NCI-H2196 treated with DMSO at 0.1 percent for 48 hours (cell line): ENCODE measurements around the gene GRIK4.

Source experiments
- DNase-seq: peaks from one replicate; lab custom pipeline; 2025; ENCODE audit not compliant: unreplicated experiment; lab: John Stamatoyannopoulos, UW

The GRIK4 gene

DNA sequence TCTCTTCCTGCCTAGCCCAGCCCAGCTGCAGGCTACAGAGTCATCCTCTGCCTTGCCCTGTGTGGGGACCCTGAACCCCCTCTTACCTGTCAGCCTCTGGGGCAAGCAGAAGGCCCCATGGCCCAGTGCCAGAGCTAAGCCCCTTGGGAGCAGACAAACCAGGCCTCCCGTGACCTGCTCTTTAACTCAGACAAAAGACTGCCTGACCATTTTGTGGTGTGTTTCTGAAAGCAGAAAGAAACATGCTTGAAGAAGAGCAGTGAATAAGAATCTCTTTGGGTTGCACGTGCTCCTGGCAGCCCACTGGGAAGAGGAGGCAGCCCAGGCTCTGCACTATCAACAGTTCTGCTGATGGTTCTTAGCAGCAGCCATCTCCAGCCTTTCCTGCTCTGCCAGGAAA, 118.6 kb downstream of the GRIK4 start:
- no peak for DNase-seq

DNA sequence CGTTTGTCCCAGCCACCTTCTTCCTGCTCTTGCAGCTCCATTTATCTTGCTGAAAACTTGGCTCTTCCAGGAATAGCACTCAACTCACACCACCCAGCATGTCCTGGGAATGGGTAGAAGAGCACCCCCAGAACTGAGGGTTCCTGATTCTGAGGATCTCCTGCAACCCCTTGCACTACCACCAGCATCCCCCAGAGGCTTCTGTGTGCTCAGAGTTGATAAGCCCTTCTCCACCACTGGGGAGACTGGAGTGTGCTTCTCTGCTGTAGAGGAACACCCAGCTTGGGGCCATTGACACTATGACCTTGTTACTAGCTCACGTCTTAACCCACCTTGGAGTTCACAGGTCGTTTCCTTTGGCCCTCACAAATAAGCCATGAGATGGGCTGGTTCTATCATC, 121.0 kb downstream of the GRIK4 start:
- DNase-seq = no peak

DNA sequence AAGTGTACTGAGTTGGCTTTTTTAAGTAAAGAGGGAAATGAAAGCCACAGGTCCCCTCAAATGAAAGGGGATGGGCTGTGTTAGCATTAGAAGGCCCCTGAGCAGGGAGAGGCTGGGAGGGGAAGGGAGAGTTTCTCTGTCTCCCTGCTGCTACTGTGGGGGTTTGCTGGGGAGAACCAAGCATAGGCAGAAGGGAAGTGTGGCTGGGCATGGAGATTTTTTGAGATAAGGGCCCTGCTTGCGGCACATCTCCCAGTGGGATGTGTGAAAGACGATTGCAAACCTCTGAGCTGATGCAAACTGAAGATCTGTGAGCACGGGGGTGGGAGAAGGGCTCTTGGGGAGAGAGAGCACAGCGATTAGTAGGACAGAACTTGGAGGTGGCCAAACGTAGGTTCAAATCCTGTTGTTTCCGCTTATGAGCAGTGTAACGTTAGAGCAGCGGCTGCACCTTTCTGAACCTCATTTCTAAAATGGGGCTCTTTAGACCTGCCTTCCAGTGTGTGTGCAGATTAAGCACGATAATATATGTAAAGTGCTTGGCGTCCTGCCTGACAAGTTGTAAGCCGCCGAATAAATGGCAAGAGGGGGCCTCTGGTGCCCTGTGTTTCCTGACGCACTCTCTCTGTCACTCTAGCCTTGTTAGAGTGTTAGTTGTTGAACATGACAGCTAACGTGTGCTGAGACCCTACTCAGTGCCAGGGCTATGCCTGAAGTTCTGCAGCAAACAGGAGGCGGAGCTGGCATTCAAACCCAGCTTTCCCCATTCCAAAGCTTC, 122.3 kb downstream of the GRIK4 start:
- no peak for DNase-seq

DNA sequence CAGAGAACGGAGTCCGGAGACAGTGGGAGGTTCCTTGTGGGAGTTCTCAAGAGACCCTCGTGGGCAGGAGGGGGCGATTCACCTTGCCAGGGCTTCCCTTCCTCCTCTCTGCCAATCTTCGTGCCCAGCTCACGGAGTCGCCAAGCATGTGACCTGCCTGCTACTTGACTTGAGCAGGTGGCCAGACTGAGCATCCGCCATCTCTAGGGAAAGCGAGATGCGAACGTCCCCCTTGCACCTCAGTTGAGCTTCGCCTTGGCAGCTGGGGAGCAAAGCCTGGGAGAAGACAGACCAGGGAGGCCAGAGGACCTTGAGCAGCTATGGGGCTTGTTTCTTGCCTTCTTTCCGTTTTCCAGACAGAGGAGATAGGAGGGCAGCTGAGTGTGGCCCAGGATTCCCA, 123.2 kb downstream of the GRIK4 start:
- DNase-seq = no peak

DNA sequence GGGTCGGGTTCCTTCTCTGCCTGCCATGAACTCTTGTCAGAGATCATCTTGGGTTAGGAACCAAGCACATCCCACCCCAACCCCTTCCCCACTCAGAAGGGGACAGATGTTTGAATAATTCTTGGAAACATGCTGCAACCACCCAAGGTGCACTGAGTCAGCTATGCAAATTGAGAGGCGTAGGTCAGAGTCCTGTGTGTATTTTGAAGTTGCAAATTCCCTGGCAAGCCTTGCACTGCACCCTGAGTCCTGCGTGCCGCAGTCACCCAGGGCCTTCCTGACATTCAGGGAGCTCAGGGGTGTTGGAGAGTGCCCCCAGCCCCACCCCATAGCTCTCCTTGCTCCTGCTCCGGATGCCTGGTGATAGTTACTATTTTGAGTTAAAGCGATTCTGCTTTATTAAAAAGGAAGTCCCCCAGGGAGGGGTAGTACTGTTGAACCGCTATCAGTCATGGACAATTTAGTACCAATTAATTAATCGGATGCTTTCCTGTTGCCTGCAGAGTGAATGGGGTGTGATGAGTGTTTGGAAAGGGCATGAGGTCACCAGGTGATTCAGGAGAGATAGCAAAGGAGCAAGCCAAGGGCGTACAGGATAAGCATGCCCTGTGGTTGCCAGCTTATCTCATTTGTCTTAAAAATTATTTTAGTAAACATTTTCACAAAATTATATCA, 123.7 kb downstream of the GRIK4 start:
- DNase-seq = no peak

DNA sequence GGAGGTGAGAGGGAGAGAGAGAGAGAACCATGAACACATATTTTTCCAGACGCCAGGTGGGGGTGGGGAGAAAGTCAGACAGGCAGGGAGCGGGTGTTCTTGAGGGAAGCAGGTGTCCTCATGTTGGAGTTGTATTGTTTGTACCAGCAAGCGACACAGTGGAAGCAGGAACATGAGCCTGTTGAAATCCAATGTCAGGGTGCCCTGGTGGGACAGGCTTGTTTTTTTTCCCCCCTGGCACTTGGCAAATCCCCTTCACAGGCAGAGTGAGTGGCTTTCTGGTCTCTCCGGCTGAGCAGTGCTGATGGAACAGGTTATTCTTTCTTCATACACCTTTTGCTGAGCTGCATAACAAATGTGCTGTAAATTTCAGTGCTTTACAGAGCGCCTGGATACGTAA, 125.6 kb downstream of the GRIK4 start:
- DNase-seq = no peak

DNA sequence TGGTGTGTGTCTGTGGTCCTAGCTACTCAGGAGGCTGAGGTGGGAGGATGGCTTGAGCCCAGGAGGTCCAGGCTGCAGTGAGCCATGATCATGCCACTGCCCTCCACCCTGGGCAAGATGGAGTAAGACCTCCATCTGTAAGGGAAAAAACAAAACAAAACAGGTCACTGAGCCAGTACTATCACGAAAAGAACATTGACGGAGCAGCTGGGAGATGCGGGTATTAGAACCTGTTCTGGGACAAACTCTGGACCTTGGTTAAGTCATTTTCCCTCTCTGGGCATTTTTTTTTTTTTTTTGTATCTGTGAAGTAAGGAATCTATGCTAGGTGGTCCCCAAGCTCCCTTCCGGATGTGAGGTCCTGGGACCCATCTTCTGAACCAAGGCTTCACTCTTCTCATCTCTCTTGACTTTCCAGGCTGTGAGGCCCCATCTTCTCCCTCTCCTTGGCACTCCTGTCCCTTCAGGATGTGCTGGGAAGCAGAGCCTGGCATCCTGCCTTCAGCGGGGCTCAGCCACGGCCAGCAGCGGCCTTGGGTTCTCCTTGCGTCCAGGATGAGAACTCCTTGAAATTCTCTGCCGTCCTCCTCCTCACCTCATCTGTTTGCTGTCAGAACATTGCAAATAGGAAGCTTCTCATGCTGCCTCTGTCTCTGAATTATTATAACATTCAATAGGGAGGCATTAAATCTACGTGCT, 130.8 kb downstream of the GRIK4 start:
- DNase-seq = no peak

DNA sequence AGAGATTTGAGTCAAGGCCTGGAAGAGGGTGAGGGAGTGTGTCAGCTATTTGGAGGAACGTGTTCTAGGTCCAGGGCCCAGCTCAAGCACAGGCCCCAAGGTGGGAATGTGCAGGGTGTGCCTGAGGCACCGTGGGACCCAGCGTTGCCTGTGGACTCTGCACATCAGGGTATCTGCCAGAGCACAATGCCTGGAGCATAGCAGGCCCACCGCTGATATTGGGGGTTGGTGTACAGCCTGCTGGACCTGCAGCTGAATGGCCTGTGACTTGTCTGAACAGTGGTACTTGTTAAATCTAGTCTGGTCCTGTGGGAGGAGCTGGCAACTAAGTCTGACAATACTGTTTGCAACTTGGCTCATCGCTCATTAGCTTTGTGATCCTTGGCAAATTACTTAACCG, 131.7 kb downstream of the GRIK4 start:
- no peak for DNase-seq

DNA sequence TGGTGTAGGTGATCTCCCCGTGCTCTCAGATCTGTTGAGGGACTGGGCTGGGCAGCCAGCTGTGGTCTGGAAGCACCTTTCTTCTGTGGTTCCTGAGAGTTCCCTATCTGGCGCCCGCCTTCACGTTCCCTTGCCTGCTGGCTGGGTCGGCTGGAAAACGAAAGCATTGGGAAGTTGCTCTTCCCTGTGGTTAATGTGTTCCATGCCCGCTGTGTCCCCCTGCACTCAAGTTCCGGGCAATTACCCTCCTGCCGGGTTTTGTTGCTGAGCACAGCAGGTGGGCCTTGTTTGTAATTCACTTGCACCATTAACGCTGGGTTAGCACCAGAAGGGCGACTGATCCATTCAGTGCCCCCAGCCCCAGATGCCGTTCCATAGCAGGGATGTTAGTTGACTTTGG, 134.1 kb downstream of the GRIK4 start:
- DNase-seq = no peak

DNA sequence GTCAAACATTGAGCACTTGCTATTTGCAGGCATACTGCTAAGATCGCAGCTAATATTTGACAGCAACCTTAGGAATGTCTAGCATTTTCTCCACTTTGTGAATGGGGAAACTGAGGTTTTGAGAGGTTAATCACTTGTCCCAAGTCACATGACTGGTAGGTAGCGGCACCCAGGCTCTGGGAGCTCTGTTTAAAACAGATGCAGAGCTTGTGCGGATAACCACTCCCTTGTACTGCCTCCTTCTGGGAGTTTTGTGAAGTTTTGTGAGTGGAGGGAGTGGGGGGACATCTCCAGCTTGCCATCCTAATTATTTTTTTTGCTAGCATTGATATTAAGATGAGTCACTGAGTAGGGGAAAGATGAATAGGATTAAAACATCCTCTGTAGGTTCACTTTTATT, 134.7 kb downstream of the GRIK4 start:
- DNase-seq = no peak

DNA sequence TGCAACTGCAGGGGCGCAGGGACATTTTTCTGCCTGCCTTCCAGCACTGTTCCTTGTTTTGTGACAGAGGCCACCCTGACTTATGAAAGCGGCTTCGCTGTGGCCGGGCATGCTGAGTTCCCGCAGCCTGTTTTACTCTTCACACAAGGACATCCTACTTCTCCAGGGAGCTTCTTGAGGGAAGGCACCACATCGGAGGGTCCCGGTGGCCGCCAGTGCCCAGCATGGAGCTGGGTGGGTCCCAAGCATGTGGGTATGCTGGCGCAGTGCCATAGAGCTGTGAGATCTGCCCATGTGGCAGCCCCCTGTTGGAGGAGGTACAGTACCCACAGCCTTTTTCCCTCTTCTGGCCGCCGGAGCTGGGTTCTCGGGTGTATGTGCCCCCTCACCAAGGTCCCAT, 136.1 kb downstream of the GRIK4 start:
- no peak for DNase-seq

DNA sequence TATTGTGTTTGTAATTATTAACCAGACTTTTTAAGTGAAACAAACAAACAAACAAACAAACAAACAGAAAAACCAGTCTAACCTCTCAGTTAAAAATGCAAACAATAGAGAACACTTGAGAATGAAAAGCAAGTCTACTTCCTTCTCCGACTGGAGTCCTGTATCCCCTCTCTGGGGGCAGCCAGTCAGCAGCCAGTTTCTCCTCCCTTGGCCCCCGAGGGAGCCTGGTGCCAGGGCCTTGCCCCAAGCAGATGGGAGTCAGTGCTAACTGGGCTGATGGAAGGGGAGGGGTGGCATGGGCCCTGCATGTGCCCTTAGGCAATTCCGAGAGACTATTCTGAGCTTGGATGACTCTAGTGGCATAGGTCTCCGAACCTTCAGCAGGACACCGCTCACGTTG, 137.2 kb downstream of the GRIK4 start:
- no peak for DNase-seq

DNA sequence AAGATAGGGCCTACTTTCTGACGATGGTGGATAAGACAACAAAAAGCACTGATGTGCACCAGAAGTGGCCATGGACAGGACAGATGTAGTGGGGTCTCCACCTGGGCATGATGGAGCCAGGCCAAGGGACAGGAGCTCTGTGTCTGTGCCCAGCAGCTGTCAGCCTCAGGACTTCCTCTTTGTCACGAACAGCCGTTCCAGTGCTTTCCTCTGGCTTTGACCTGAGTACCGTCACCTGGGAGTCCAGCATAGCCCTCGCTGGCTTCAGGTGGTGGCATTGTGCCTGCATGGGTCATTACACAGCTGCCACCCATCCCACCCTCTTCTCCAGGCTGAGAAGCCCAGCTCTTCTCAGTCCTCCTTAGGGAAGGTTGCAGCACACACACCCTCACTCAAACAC, 137.8 kb downstream of the GRIK4 start:
- DNase-seq = no peak

DNA sequence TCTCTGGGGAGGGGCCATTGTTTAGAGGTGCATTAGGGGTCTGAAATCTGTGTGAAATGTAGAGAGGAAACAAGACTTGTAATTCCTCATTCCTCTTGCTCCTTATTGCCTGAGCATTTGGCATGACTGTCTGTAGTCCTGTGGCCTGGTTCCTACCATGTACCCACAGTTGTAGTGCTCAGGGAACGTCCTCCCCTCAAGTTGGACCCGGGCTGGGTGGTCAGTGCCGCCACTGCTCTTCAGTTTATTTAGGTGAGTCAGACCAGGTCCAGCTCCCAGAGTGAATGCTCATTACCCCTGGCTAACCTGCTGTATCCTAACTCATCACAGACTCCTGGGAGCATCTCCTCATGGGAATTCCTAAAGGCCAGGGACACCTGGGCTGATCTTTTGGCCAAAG, 139.8 kb downstream of the GRIK4 start:
- DNase-seq = no peak

DNA sequence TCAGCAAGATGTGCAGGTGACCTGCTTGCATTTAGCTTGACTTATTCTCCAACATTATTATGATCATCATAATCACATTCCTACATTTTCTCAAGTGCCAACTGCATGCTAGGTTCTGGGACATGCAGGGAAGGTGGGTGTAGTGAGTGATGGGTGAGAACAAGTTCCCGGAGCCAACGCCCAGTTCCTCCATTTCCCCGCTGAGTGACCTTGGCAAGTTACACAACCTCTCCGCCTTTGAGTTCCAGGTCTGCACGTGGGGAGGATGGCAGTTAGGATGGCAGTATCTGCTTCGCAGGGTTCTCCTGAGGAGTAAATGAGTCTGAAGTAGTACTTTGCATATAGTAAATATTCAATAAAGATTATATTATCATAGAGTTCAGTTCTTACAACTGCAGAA, 140.3 kb downstream of the GRIK4 start:
- DNase-seq = no peak

DNA sequence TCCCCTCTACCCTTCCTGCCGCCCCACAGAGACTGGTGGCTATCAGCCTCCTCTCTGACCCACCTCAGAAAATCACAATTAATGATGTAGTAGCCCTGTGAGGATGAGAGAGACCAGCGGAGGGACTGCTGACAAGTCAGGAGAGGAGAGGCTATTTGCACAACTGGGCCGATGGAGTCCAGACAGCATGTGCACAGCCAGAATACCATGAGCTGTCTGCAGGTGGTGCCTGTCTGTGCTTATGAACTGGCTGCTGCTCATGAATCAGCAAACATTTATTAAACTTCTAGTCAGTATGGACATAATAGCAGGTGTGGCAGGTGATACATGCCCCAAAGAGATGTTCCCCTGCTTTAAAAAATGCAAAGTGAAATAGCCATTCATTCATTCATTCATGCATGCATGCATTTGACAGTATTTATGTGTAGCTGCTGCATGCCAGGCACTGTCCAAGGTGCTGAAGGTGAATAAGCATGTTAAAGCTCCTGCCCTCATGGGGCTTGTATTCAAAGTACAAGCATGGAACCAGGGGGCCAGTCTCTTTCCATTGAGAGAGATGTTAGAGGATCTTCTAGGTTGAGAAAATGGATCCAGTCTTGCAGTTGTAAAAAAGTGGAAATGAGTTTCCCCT, 141.3 kb downstream of the GRIK4 start:
- DNase-seq = no peak

DNA sequence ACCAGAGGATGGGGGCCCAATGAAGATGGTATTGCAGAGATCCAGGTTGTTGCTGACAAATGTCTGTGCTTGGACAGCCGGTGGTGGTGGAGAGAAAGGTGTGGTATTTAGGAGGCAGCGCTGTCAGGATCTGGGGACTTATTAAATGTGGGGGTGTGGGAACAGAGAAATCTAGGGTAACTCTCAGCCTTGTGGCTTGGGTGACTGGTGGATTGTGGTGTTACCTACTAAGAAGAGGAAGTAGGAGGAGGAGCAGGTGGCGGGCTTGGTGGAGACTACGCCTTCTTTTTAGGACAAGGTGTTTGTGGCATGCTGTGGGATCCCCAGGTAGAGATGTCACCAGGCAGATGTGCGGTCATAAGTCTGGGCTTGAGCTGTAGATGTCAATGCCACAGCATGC, 144.0 kb downstream of the GRIK4 start:
- no peak for DNase-seq

DNA sequence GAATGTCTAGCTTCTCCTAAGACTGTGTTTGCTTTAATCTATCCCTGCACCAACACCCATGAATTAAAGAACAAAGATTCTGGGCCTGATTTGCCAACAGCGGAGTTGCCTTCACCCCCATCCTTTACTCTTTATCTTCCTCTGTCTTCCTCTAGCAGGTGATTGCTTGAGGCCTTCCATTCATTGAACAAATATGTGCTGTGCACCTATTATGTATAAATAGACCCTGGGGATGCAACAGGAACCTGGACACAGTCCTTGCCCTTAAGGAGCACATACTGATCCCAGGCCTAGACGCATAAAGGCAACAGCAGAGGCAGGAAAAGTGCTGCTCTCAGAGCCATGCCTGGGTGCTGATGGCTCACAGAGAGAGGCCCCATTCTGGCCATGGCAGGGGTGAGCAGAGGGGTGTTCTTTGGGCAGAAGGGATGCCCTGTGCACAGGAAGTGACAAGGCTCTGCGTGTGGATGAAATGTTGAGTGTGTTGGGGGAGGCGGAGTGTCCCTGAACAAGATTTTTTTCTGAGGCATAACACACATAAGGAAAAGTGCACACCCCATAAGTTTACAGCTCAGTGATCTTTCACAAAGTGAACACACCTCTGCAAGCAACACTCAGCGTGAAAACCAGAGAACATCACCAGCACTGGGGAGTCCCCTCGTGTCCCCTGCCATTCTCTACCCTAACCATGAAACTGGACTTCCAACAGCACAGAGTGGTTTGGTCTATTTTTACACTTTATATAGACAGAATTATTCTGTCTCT, 145.9 kb downstream of the GRIK4 start:
- DNase-seq = no peak

DNA sequence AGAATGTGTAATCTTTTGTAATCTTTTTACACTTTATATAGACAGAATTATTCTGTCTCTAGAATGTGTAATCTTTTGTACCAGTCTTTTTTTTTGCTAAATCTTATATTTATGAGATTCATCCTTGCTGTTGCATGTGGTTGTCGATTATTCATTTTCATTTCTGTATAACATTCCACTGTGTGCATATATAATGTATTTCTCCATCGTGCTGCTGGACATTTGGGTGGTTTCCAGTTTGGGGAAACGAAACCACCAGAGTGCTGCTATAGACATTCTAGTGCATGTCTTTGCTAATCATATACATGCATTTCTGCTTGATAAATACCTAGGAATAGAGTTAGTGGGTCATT, 146.5 kb downstream of the GRIK4 start:
- DNase-seq = no peak

DNA sequence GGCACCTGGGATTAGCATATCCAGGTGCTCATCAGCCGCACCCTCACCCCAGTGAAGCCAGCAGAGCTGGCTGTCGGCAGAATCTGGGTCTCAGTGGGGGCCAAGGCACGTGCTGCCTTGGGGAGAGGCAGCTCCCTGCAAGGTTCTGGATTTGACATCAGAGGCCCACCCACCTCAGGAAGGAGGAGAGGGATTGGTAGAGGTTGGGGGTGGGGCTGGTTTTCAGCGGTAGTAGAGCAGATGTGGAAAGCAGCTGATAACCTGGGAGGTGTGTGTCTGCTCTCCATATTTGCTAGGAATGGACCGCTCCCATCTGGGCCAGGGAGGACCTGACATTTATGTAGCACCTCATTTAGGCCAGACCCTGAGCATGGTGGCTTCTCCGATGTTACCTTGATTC, 147.5 kb downstream of the GRIK4 start:
- DNase-seq = no peak

DNA sequence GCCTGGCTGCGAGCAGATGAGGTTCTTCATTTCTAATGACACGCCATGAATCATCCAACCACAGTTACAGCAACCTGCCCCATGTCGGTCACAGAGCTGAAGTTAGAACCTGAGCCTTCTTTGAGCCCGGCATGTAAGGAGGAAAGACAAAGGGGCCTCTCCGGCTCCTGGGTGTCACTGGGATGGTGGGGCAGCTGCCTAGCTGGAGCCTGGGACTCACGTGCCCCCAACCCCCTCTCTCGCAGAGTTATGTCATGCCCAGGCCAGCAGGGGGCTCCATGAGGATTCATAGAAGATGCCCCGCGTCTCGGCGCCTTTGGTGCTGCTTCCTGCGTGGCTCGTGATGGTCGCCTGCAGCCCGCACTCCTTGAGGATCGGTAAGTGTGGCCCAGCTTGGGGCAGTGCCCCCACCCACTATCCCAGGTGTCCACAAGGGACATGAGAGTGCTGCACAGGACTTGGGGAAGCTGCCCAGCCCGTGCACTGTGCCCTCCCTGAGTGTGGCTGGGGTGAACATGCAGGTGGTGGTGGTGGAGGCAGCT, 148.5 kb downstream of the GRIK4 start:
- DNase-seq = no peak
